Measurements from ENCODE around the gene CACNA1A.

The CACNA1A gene

DNA sequence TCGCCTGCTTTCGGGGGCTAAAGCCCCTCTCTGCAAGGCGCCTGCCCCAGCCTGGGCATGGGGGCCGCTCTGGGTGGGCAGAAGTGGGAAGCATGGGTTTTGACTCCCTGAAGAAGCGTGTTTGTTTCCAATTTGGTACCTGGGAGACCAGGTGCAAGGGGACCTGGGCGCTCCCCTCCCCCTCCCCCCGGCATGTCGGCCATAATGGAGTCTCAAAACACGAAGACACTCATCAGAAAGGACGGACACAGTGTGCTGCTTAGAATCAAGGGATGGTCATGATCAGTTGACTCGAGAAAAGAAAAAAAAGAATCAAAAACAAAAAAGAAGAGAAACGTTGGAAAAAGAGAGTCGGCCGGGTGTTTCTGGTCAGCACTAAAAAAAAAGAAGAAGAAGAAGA, 279.3 kb downstream of the CACNA1A start:
- Histone ChIP-seq H3K4me3 (ENCODE audit: insufficient read depth, low read length, poor library complexity, severe bottlenecking) (no peak overlapping the region), H3K27ac (ENCODE audit: low read depth, low read length) (no peak overlapping the region), H2AFZ (ENCODE audit: low read depth, low read length, severe bottlenecking) (no peak overlapping the region), H3F3A (ENCODE audit: insufficient read depth) (no peaks in the 10 kb centered on the region), H3K9me2 (replicated peaks; ENCODE audit: insufficient read depth, low read length) (no peaks in the 10 kb centered on the region), H3K27me3 (ENCODE audit: low read length) (no peaks in the 10 kb centered on the region), H3K36me3 (ENCODE audit: low read length) (no peaks in the 10 kb centered on the region), H3K4me2 (ENCODE audit: low read depth, low read length, poor library complexity, severe bottlenecking) (no peak overlapping the region), H3K79me2 (ENCODE audit: insufficient read depth, low read length) (no peaks in the 10 kb centered on the region), H3K9ac (ENCODE audit: low read length) (no peak overlapping the region), H4K20me1 (ENCODE audit: low read depth, low read length) (no peaks in the 10 kb centered on the region), H3K9me3 (ENCODE audit: insufficient read depth, low read length) (no peaks in the 10 kb centered on the region)
- no peak for TF ChIP-seq EZH2phosphoT487 (conservative IDR thresholded peaks at IDR 0.05; ENCODE audit: low read length)
- TF ChIP-seq, protein P1, sequence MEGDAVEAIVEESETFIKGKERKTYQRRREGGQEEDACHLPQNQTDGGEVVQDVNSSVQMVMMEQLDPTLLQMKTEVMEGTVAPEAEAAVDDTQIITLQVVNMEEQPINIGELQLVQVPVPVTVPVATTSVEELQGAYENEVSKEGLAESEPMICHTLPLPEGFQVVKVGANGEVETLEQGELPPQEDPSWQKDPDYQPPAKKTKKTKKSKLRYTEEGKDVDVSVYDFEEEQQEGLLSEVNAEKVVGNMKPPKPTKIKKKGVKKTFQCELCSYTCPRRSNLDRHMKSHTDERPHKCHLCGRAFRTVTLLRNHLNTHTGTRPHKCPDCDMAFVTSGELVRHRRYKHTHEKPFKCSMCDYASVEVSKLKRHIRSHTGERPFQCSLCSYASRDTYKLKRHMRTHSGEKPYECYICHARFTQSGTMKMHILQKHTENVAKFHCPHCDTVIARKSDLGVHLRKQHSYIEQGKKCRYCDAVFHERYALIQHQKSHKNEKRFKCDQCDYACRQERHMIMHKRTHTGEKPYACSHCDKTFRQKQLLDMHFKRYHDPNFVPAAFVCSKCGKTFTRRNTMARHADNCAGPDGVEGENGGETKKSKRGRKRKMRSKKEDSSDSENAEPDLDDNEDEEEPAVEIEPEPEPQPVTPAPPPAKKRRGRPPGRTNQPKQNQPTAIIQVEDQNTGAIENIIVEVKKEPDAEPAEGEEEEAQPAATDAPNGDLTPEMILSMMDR (IDR thresholded peaks at IDR 0.05; ENCODE audit: insufficient read depth, low read length, poor library complexity, severe bottlenecking): no peak

DNA sequence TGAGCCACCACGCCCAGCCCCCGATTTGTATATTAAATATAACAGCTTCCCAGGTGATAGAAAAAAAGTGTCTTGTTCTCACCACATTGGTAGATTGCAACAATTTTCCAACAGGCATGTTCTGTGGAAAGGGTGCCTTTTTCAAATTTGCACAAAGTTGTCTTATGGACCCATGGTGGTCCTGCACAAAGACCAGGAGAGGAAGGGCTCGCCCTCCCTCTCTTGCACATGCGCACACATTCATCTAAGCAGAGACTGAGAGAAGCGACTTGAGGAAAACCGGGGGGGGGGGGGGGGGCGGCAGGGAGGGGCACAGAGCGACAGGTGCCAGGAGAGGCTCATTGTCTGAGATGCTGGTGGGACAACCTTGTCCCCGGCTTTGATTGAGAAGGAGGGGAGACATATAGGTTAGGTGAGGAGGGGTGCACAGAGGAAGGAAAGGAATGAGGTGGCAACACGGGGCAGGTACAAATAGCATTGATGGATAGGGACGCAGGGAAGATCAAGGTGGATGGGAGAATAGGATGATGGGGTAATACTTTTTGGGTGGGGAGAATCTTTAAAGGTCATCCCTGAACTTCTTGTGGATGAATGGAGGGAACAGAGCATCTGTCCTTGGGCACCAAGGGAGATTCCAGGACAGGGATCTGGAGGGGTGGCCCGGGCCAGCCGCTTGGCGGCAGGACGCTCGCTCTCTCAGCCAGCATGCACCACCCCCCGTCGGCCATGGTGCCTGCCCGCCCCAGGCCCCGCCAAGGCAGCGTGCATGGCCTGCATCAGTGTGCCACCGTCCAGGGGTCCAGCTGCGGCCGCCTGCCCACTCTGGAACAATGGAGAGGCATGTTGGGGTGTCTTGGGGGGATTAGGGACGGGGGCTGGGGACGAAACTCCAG, 280.1 kb downstream of the CACNA1A start:
- no peaks in the 10 kb centered on the region for H3K27me3 ChIP-seq (ENCODE audit: low read length)
- H3K36me3 ChIP-seq (ENCODE audit: low read length): no peaks in the 10 kb centered on the region
- no peak for TF ChIP-seq EZH2phosphoT487 (conservative IDR thresholded peaks at IDR 0.05; ENCODE audit: low read length)
- TF ChIP-seq, protein P1 (IDR thresholded peaks at IDR 0.05; ENCODE audit: insufficient read depth, low read length, poor library complexity, severe bottlenecking): no peak

DNA sequence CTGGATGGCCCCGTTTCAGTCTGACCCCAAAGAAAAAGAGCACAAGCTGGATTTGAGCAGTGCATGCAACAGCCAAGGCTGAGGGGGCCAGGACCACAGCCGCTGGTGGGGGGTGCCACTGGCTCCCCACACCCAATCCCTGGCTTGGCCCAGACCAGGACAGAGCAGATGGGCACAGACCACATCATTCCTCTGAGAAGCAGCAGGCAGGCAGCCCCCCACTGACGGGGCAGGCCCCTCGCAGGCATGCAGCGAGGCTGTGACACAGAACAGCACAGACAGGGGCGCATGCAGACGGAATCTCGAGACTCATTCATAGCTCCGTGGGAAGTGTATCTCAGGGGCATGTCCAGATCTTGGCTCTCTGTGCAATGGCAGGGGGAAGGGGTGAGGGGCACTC, 281.2 kb downstream of the CACNA1A start:
- Histone ChIP-seq H3K4me2 (ENCODE audit: low read depth, low read length, poor library complexity, severe bottlenecking) (no peak overlapping the region), H3K36me3 (ENCODE audit: low read length) (no peaks in the 10 kb centered on the region), H3K4me3 (ENCODE audit: insufficient read depth, low read length, poor library complexity, severe bottlenecking) (no peak overlapping the region), H3K9me3 (ENCODE audit: insufficient read depth, low read length) (no peaks in the 10 kb centered on the region), H3F3A (ENCODE audit: insufficient read depth) (no peaks in the 10 kb centered on the region), H3K9ac (ENCODE audit: low read length) (no peak overlapping the region), H4K20me1 (ENCODE audit: low read depth, low read length) (no peaks in the 10 kb centered on the region), H2AFZ (ENCODE audit: low read depth, low read length, severe bottlenecking) (no peak overlapping the region), H3K27me3 (ENCODE audit: low read length) (no peaks in the 10 kb centered on the region), H3K27ac (ENCODE audit: low read depth, low read length) (no peak overlapping the region), H3K79me2 (ENCODE audit: insufficient read depth, low read length) (no peaks in the 10 kb centered on the region), H3K9me2 (replicated peaks; ENCODE audit: insufficient read depth, low read length) (no peaks in the 10 kb centered on the region)
- TF ChIP-seq, protein P1 (IDR thresholded peaks at IDR 0.05; ENCODE audit: insufficient read depth, low read length, poor library complexity, severe bottlenecking): no peak
- no peak for TF ChIP-seq EZH2phosphoT487 (conservative IDR thresholded peaks at IDR 0.05; ENCODE audit: low read length)

More for the DNA sequence above, 280.1 kb downstream of the CACNA1A start:
- H4K20me1 ChIP-seq (ENCODE audit: low read depth, low read length): no peaks in the 10 kb centered on the region
- H3K79me2 ChIP-seq (ENCODE audit: insufficient read depth, low read length): no peaks in the 10 kb centered on the region
- H2AFZ ChIP-seq (ENCODE audit: low read depth, low read length, severe bottlenecking): no peak overlapping the region
- no peaks in the 10 kb centered on the region for H3K9me3 ChIP-seq (ENCODE audit: insufficient read depth, low read length)
- H3K9me2 ChIP-seq (replicated peaks; ENCODE audit: insufficient read depth, low read length): no peaks in the 10 kb centered on the region
- H3K27ac ChIP-seq (ENCODE audit: low read depth, low read length): no peak overlapping the region
- no peak overlapping the region for H3K4me2 ChIP-seq (ENCODE audit: low read depth, low read length, poor library complexity, severe bottlenecking)
- H3K9ac ChIP-seq (ENCODE audit: low read length): no peak overlapping the region
- H3K4me3 ChIP-seq (ENCODE audit: insufficient read depth, low read length, poor library complexity, severe bottlenecking): no peak overlapping the region
- no peaks in the 10 kb centered on the region for H3F3A ChIP-seq (ENCODE audit: insufficient read depth)

Measured in SU-DHL-6 (cell line).